GM19372 (cell line): ENCODE measurements around the gene BCL2L11.

ENCODE experiments used
- ATAC-seq: cut with Tn5 transposase; IDR thresholded peaks from one replicate; pipeline ENCODE4 v1.9.1; 2021; ENCODE audit warnings: mild to moderate bottlenecking, low read depth, moderate library complexity; ENCODE audit not compliant: unreplicated experiment

BCL2L11 gene

GRCh38 chr2:111167076-111167862, 46.6 kb downstream of the BCL2L11 start:
- no peak for ATAC-seq

- no peak for ATAC-seq
These were observed 47.1 kb downstream of the BCL2L11 start for GRCh38 chr2:111167863-111168162.

- no peak for ATAC-seq
These were observed 48.0 kb downstream of the BCL2L11 start for GRCh38 chr2:111168528-111169239.

- no peak for ATAC-seq
These were observed 48.6 kb downstream of the BCL2L11 start for GRCh38 chr2:111169268-111169667.

- ATAC-seq = no peak
These were observed 49.2 kb downstream of the BCL2L11 start for GRCh38 chr2:111169924-111170323.

- ATAC-seq = no peak
These were observed 50.7 kb downstream of the BCL2L11 start for GRCh38 chr2:111171337-111171930.

GRCh38 chr2:111172666-111173065, 52.0 kb downstream of the BCL2L11 start:
- no peak for ATAC-seq

- no peak for ATAC-seq
These were observed 52.6 kb downstream of the BCL2L11 start for GRCh38 chr2:111173338-111173737.

GRCh38 chr2:111173856-111174255, 53.1 kb downstream of the BCL2L11 start:
- no peak for ATAC-seq

GRCh38 chr2:111175615-111176014, 54.9 kb downstream of the BCL2L11 start:
- ATAC-seq = no peak

- no peak for ATAC-seq
These were observed 55.7 kb downstream of the BCL2L11 start for GRCh38 chr2:111176388-111176787.

GRCh38 chr2:111176867-111177266, 56.2 kb downstream of the BCL2L11 start:
- ATAC-seq = no peak

- ATAC-seq = no peak
These were observed 57.6 kb downstream of the BCL2L11 start for GRCh38 chr2:111178296-111178695.

GRCh38 chr2:111178730-111179405, 58.2 kb downstream of the BCL2L11 start:
- ATAC-seq = no peak

GRCh38 chr2:111182121-111182520, 61.4 kb downstream of the BCL2L11 start:
- no peak for ATAC-seq

- no peak for ATAC-seq
These were observed 62.0 kb downstream of the BCL2L11 start for GRCh38 chr2:111182740-111183139.

GRCh38 chr2:111184725-111185310, 64.1 kb downstream of the BCL2L11 start:
- no peak for ATAC-seq

GRCh38 chr2:111185361-111186022, 64.8 kb downstream of the BCL2L11 start:
- ATAC-seq = no peak

- ATAC-seq = no peak
These were observed 65.5 kb downstream of the BCL2L11 start for GRCh38 chr2:111186121-111186715.

GRCh38 chr2:111186933-111187332, 66.2 kb downstream of the BCL2L11 start:
- ATAC-seq = no peak
